ENCODE measurements around the gene ABHD5.
A peak's percentile ranks its signal among the peaks of the same experiment; 100 is the strongest.

Gene ABHD5

GRCh38 chr3:43689166-43689565 lies 1.6 kb upstream of the ABHD5 start:
- no peak overlapping the region for H2AFZ ChIP-seq (ENCODE audit: low read length)
- H3K79me2 ChIP-seq (ENCODE audit: low read length) = peaks cover 26% of the 10 kb centered on the region
- H3K4me2 ChIP-seq (ENCODE audit: low read depth, low read length) = peak overlapping the region; percentile 79; the same call in 1 of the 2 replicates
- H3K36me3 ChIP-seq (replicated peaks; ENCODE audit: insufficient read depth, low read length) = no peaks in the 10 kb centered on the region
- peaks cover 15% of the 10 kb centered on the region for H3K4me1 ChIP-seq (ENCODE audit: low read length)
- H3F3A ChIP-seq (ENCODE audit: insufficient read depth, low read length) = peaks cover 20% of the 10 kb centered on the region
- no peaks in the 10 kb centered on the region for H3K9me3 ChIP-seq (replicated peaks; ENCODE audit: insufficient read depth, low read length)
- H3K27ac ChIP-seq (ENCODE audit: low read length) = no peak overlapping the region; the same call in 1 of the 2 replicates
- no peaks in the 10 kb centered on the region for H4K20me1 ChIP-seq (ENCODE audit: insufficient read depth, low read length)
- no peak overlapping the region for H3K4me3 ChIP-seq (ENCODE audit: low read length)
- no peak overlapping the region for H3K9ac ChIP-seq (ENCODE audit: low read length)
- DNase-seq = no peak
- TF ChIP-seq EZH2 (optimal IDR thresholded peaks at IDR 0.05; ENCODE audit: low read depth, low read length) (no peak), CTCF (IDR thresholded peaks at IDR 0.05; ENCODE audit: low read length) (no peak), EZH2phosphoT487 (IDR thresholded peaks at IDR 0.05; ENCODE audit: low read length) (no peak)
- no peaks in the 10 kb centered on the region for H3K27me3 ChIP-seq (replicated peaks; ENCODE audit: insufficient read depth, low read length)
- no peaks in the 10 kb centered on the region for H3K9me2 ChIP-seq (replicated peaks; ENCODE audit: insufficient read depth, low read length)

DNA sequence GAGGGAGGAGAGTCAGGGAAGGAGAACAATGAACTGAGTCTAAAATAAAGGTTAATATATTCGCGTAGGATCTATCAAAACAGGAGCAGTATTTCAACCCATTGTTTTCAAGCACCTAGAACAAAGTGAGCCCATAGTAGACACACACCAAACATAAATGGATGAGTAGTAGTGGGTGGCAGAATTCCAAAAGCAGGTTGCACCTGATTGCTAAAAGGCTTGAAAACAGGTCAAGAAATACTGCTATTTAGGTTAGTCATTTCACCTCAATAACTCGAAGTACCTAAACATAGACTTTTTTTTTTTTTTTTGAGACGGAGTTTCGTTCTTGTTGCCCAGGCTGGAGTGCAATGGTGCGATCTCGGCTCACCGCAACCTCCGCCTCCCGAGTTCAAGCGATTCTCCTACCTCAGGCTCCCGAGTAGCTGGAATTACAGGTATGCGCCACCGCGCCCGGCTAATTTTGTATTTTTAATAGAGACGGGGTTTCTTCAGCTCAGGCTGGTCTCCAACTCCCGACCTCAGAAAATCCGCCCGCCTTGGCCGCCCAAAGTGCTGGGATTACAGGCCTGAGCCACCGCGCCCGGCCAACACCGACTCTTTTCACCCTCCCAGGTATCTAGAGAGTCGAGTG lies 855 bp upstream of the ABHD5 start:
- Histone ChIP-seq H3K36me3 (replicated peaks; ENCODE audit: insufficient read depth, low read length) (no peaks in the 10 kb centered on the region), H3F3A (ENCODE audit: insufficient read depth, low read length) (peaks cover 20% of the 10 kb centered on the region), H2AFZ (ENCODE audit: low read length) (peak overlapping the region; percentile 79), H3K27me3 (replicated peaks; ENCODE audit: insufficient read depth, low read length) (no peaks in the 10 kb centered on the region), H3K9ac (ENCODE audit: low read length) (peak overlapping the region; percentile 72), H3K9me3 (replicated peaks; ENCODE audit: insufficient read depth, low read length) (no peaks in the 10 kb centered on the region), H3K79me2 (ENCODE audit: low read length) (peaks cover 34% of the 10 kb centered on the region), H3K9me2 (replicated peaks; ENCODE audit: insufficient read depth, low read length) (no peaks in the 10 kb centered on the region), H3K4me3 (ENCODE audit: low read length) (peak overlapping the region; percentile 66), H3K27ac (ENCODE audit: low read length) (peak overlapping the region; percentile 82), H3K4me1 (ENCODE audit: low read length) (peaks cover 15% of the 10 kb centered on the region), H4K20me1 (ENCODE audit: insufficient read depth, low read length) (no peaks in the 10 kb centered on the region), H3K4me2 (ENCODE audit: low read depth, low read length) (peak overlapping the region; percentile 79)
- DNase-seq = peak; percentile 14
- TF ChIP-seq EZH2 (optimal IDR thresholded peaks at IDR 0.05; ENCODE audit: low read depth, low read length) = no peak
- TF ChIP-seq EZH2phosphoT487 (IDR thresholded peaks at IDR 0.05; ENCODE audit: low read length) = no peak
- TF ChIP-seq CTCF (IDR thresholded peaks at IDR 0.05; ENCODE audit: low read length) = no peak

GRCh38 chr3:43691120-43691995 lies 620 bp downstream of the ABHD5 start:
- peak; percentile 58 for DNase-seq
- peaks cover 18% of the 10 kb centered on the region for H3K4me1 ChIP-seq (ENCODE audit: low read length)

More at GRCh38 chr3:43691120-43691995, 620 bp downstream of the ABHD5 start:
- Histone ChIP-seq H3K9ac (ENCODE audit: low read length) (peak overlapping the region; percentile 80), H3K27ac (ENCODE audit: low read length) (peak overlapping the region; percentile 82), H2AFZ (ENCODE audit: low read length) (peak overlapping the region; percentile 73), H3K9me3 (replicated peaks; ENCODE audit: insufficient read depth, low read length) (no peaks in the 10 kb centered on the region), H3K36me3 (replicated peaks; ENCODE audit: insufficient read depth, low read length) (no peaks in the 10 kb centered on the region), H3K79me2 (ENCODE audit: low read length) (peaks cover 47% of the 10 kb centered on the region), H3K9me2 (replicated peaks; ENCODE audit: insufficient read depth, low read length) (no peaks in the 10 kb centered on the region), H3F3A (ENCODE audit: insufficient read depth, low read length) (peaks cover 20% of the 10 kb centered on the region), H3K27me3 (replicated peaks; ENCODE audit: insufficient read depth, low read length) (no peaks in the 10 kb centered on the region), H3K4me2 (ENCODE audit: low read depth, low read length) (peak overlapping the region; percentile 79), H3K4me3 (ENCODE audit: low read length) (peak overlapping the region; percentile 69), H4K20me1 (ENCODE audit: insufficient read depth, low read length) (no peaks in the 10 kb centered on the region)
- TF ChIP-seq CTCF (IDR thresholded peaks at IDR 0.05; ENCODE audit: low read length) = no peak

Data from MM.1S (cell line).